HepG2 (cell line): ENCODE data around the gene EEIG1. TPM values are rescaled to one million over a fixed set of nuclear protein-coding genes. Genes with fewer than 3 reads are reported as not detected.

ENCODE experiments used
- EEA1 ChIP-seq: sonication (generic); formaldehyde crosslinking; IDR thresholded peaks from 2 replicates; pipeline ENCODE4 v1.5.1; 2020; ENCODE audit warnings: mild to moderate bottlenecking, missing genetic modification reagents, borderline replicate concordance
- EED ChIP-seq: sonication (generic); formaldehyde crosslinking; IDR thresholded peaks from 2 replicates; pipeline ENCODE4 v1.5.0; 2020; ENCODE audit warnings: mild to moderate bottlenecking, missing genetic modification reagents
- FOXA3 ChIP-seq: IDR thresholded peaks from 2 replicates; pipeline ENCODE4 v1.6.1; 2016; ENCODE audit warnings: missing genetic modification reagents, missing compliant biosample characterization
- MAZ ChIP-seq, 2 experiments: sonication (generic) in 1 of 2; formaldehyde crosslinking in 1 of 2; IDR thresholded peaks; 2 replicates each; pipeline versions ENCODE4 v1.5.0 to v1.6.1; 2012 to 2020; ENCODE audit warnings: low read depth in 2 of 2, mild to moderate bottlenecking in 2 of 2, borderline replicate concordance in 1 of 2, improper control_type of control experiment in 1 of 2, low read length in 1 of 2, missing genetic modification reagents in 1 of 2, moderate library complexity in 1 of 2
- RXRB ChIP-seq: IDR thresholded peaks from 2 replicates; pipeline ENCODE4 v1.6.1; 2016; ENCODE audit warnings: borderline replicate concordance, missing genetic modification reagents, missing compliant biosample characterization
- TARDBP ChIP-seq: sonication (generic); formaldehyde crosslinking; IDR thresholded peaks from 2 replicates; pipeline ENCODE4 v1.8.0; 2022; ENCODE audit warnings: mild to moderate bottlenecking, missing genetic modification reagents
- THAP11 ChIP-seq: IDR thresholded peaks from 2 replicates; pipeline ENCODE4 v1.6.1; 2016; ENCODE audit warnings: missing biosample characterization, missing genetic modification reagents
- ZGPAT ChIP-seq: IDR thresholded peaks from 2 replicates; pipeline ENCODE4 v1.6.1; 2016; ENCODE audit warnings: mild to moderate bottlenecking
- ZMYM3 ChIP-seq: sonication (generic); formaldehyde crosslinking; IDR thresholded peaks from 2 replicates; pipeline ENCODE4 v1.5.1; 2020; ENCODE audit warnings: mild to moderate bottlenecking, missing genetic modification reagents
- ZNF292 ChIP-seq: sonication (generic); formaldehyde crosslinking; IDR thresholded peaks from 2 replicates; pipeline ENCODE4 v1.8.1; 2022; ENCODE audit warnings: mild to moderate bottlenecking, low read depth, missing genetic modification reagents, borderline replicate concordance
- ZNF343 ChIP-seq: sonication (generic); formaldehyde crosslinking; IDR thresholded peaks from 2 replicates; pipeline ENCODE4 v1.4.0; 2020; ENCODE audit warnings: mild to moderate bottlenecking, missing genetic modification reagents
- polyA plus RNA-seq, 8 experiments: library from polyadenylated mRNA; depleted of rRNA in 3 of 8; stranded (reverse) in 7 of 8; unstranded in 1 of 8; fragments of >200 nt; fragmentation: Illumina TruSeq in 4 of 8; extraction: Trizol in 4 of 8; gene quantifications; 2 replicates each; pipeline versions ENCODE4 v1.2.1 to v1.2.3, GENCODE V29; 2011 to 2016; ENCODE audit warnings: low read depth in 4 of 8, missing spikeins in 1 of 8, mixed read lengths in 1 of 8; ENCODE audit not compliant: insufficient read depth in 1 of 8
- total RNA-seq, 5 experiments: library from RNA; depleted of rRNA; stranded (reverse); fragments of >200 nt; fragmentation: Illumina TruSeq; extraction: Trizol; gene quantifications; 2 replicates each; pipeline ENCODE4 v1.2.3, GENCODE V29; 2016; ENCODE audit warnings: low read depth in 1 of 5
- TF ChIP-seq, protein P1 (sequence below): sonication (generic); formaldehyde crosslinking; IDR thresholded peaks from one replicate; pipeline ENCODE4 v1.5.1; 2020; ENCODE audit warnings: mild to moderate bottlenecking, missing genetic modification reagents; ENCODE audit errors: not compliant biosample characterization
- TF ChIP-seq, protein P2 (sequence below): sonication (generic); formaldehyde crosslinking; IDR thresholded peaks from 2 replicates; pipeline ENCODE4 v1.5.0; 2020; ENCODE audit warnings: mild to moderate bottlenecking, missing genetic modification reagents, borderline replicate concordance

EEIG1 gene
- total and polyA plus RNA-seq, 2 of the 13 experiments (the other 11 are each of a cell fraction or from before 2014, with no cell fraction given) = 16.6 to 25.2 TPM

GRCh38 chr9:127937388-127938297 is 43.1 kb downstream of the EEIG1 start, which contains the start of gene DPM2 (continued):
- TF ChIP-seq, protein P1, sequence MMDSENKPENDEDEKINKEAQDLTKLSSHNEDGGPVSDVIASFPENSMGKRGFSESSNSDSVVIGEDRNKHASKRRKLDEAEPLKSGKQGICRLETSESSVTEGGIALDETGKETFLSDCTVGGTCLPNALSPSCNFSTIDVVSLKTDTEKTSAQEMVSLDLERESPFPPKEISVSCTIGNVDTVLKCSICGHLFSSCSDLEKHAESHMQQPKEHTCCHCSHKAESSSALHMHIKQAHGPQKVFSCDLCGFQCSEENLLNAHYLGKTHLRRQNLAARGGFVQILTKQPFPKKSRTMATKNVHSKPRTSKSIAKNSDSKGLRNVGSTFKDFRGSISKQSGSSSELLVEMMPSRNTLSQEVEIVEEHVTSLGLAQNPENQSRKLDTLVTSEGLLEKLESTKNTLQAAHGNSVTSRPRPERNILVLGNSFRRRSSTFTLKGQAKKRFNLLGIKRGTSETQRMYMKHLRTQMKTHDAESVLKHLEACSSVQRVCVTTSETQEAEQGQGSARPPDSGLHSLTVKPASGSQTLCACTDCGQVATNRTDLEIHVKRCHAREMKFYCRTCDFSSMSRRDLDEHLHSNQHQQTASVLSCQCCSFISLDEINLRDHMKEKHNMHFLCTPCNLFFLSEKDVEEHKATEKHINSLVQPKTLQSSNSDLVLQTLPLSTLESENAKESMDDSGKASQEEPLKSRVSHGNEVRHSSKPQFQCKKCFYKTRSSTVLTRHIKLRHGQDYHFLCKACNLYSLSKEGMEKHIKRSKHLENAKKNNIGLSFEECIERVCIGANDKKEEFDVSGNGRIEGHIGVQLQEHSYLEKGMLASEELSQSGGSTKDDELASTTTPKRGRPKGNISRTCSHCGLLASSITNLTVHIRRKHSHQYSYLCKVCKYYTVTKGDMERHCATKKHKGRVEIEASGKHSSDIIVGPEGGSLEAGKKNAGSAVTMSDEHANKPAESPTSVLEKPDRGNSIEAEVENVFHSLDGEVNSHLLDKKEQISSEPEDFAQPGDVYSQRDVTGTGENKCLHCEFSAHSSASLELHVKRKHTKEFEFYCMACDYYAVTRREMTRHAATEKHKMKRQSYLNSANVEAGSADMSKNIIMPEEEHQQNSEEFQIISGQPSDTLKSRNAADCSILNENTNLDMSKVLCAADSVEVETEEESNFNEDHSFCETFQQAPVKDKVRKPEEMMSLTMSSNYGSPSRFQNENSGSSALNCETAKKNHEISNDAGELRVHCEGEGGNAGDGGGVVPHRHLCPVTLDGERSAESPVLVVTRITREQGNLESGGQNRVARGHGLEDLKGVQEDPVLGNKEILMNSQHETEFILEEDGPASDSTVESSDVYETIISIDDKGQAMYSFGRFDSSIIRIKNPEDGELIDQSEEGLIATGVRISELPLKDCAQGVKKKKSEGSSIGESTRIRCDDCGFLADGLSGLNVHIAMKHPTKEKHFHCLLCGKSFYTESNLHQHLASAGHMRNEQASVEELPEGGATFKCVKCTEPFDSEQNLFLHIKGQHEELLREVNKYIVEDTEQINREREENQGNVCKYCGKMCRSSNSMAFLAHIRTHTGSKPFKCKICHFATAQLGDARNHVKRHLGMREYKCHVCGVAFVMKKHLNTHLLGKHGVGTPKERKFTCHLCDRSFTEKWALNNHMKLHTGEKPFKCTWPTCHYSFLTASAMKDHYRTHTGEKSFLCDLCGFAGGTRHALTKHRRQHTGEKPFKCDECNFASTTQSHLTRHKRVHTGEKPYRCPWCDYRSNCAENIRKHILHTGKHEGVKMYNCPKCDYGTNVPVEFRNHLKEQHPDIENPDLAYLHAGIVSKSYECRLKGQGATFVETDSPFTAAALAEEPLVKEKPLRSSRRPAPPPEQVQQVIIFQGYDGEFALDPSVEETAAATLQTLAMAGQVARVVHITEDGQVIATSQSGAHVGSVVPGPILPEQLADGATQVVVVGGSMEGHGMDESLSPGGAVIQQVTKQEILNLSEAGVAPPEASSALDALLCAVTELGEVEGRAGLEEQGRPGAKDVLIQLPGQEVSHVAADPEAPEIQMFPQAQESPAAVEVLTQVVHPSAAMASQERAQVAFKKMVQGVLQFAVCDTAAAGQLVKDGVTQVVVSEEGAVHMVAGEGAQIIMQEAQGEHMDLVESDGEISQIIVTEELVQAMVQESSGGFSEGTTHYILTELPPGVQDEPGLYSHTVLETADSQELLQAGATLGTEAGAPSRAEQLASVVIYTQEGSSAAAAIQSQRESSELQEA (CRISPR knock-in tag) = peak; percentile 79
- TF ChIP-seq EED (CRISPR knock-in tag) (peak; percentile 46; the same call in 1 of the 2 replicates), TARDBP (CRISPR knock-in tag) (no peak), ZMYM3 (CRISPR knock-in tag) (peak; percentile 61; the same call in 1 of the 2 replicates), THAP11 (peak; percentile 99), RXRB (CRISPR knock-in tag) (peak; percentile 26; the same call in 1 of the 2 replicates), ZGPAT (peak; percentile 61; the same call in 1 of the 2 replicates), ZNF292 (CRISPR knock-in tag) (0 out of 2 replicates have a peak, but pooled peaks have one; percentile 36), MAZ (IDR thresholded peaks at IDR 0.05; ENCODE audit: borderline replicate concordance, low read depth, low read length) (no peak), MAZ (CRISPR knock-in tag; IDR thresholded peaks at IDR 0.05; ENCODE audit: low read depth) (peak; percentile 23; the same call in 1 of the 2 replicates), EEA1 (CRISPR knock-in tag) (peak; percentile 37; the same call in 1 of the 2 replicates), ZNF343 (no peak), FOXA3 (CRISPR knock-in tag) (0 out of 2 replicates have a peak, but pooled peaks have one; percentile 41)
- TF ChIP-seq, protein P2, sequence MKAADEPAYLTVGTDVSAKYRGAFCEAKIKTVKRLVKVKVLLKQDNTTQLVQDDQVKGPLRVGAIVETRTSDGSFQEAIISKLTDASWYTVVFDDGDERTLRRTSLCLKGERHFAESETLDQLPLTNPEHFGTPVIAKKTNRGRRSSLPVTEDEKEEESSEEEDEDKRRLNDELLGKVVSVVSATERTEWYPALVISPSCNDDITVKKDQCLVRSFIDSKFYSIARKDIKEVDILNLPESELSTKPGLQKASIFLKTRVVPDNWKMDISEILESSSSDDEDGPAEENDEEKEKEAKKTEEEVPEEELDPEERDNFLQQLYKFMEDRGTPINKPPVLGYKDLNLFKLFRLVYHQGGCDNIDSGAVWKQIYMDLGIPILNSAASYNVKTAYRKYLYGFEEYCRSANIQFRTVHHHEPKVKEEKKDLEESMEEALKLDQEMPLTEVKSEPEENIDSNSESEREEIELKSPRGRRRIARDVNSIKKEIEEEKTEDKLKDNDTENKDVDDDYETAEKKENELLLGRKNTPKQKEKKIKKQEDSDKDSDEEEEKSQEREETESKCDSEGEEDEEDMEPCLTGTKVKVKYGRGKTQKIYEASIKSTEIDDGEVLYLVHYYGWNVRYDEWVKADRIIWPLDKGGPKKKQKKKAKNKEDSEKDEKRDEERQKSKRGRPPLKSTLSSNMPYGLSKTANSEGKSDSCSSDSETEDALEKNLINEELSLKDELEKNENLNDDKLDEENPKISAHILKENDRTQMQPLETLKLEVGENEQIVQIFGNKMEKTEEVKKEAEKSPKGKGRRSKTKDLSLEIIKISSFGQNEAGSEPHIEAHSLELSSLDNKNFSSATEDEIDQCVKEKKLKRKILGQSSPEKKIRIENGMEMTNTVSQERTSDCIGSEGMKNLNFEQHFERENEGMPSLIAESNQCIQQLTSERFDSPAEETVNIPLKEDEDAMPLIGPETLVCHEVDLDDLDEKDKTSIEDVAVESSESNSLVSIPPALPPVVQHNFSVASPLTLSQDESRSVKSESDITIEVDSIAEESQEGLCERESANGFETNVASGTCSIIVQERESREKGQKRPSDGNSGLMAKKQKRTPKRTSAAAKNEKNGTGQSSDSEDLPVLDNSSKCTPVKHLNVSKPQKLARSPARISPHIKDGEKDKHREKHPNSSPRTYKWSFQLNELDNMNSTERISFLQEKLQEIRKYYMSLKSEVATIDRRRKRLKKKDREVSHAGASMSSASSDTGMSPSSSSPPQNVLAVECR (CRISPR knock-in tag) = peak; percentile 85
